Esophagus squamous epithelium (tissue), 5 donors: ENCODE results near the gene IRX4. TPM values are rescaled to one million over a fixed set of nuclear protein-coding genes. Genes with fewer than 3 reads are reported as not detected.

Experiments used
- DNase-seq: peaks from one replicate; lab custom pipeline; 2025; lab: John Stamatoyannopoulos, UW
- H3K27ac ChIP-seq, 4 donors: fragments of 200-600 bp; sonication (generic); one replicate each; pipeline ENCODE4 v1.5.1; 2016 to 2019; ENCODE audit warnings: mild to moderate bottlenecking in 1 of 4
- H3K27me3 ChIP-seq, 4 donors: fragments of 200-600 bp; sonication (generic); 1 replicate in 3 of 4; 2 replicates in 1 of 4; pipeline versions ENCODE4 v1.5.1 to v1.6.0; 2017 to 2021; ENCODE audit warnings: antibody characterized with exemption in 1 of 4
- H3K36me3 ChIP-seq, 3 donors: fragments of 200-600 bp; sonication (generic); one replicate each; pipeline ENCODE4 v1.5.1; 2016 to 2019
- H3K4me1 ChIP-seq, 3 donors: fragments of 200-600 bp; sonication (generic); one replicate each; pipeline ENCODE4 v1.5.1; 2017 to 2019
- H3K4me3 ChIP-seq, 4 donors: fragments of 200-600 bp; sonication (generic); 1 replicate in 3 of 4; 2 replicates in 1 of 4; pipeline ENCODE4 v1.5.1; 2016 to 2019; ENCODE audit warnings: mild to moderate bottlenecking in 2 of 4, moderate library complexity in 1 of 4
- H3K9me3 ChIP-seq, 3 donors: fragments of 200-600 bp; sonication (generic); one replicate each; pipeline ENCODE4 v1.5.1; 2016 to 2019
- POLR2A ChIP-seq, 4 donors: fragments of 450-650 bp; IDR thresholded peaks; one replicate each; pipeline ENCODE4 v1.6.1; 2017; ENCODE audit warnings: antibody characterized with exemption in 4 of 4, mild to moderate bottlenecking in 4 of 4, moderate library complexity in 3 of 4
- WGBS, 2 donors: methylation state at CpG; one replicate each; pipeline ENCODE4 v1.1.5; 2018; 5-methylcytosine and 5-hydroxymethylcytosine counted together
- intact Hi-C: fragments of 100-400 bp; cut with DNase I; formaldehyde crosslinking; loops from one replicate; pipeline ENCODE4 v1.15.0; 2022
- total RNA-seq, 4 donors: library from RNA; depleted of rRNA; stranded (reverse); fragments of >200 nt; gene quantifications; one replicate each; pipeline ENCODE4 v1.1.0, GENCODE V29; 2016
- TF ChIP-seq, protein P1 (sequence below), 6 experiments: fragments of 450-650 bp in 4 of 6; fragments of 200-600 bp in 2 of 6; sonication (generic) in 2 of 6; IDR thresholded peaks; one replicate each; pipeline ENCODE4 v1.5.1; 2016 to 2019; ENCODE audit warnings: antibody characterized with exemption in 6 of 6, mild to moderate bottlenecking in 4 of 6, moderate library complexity in 4 of 6
- donor health status: DM: yes; HTN: yes; CAD: no.

The IRX4 gene
- total RNA-seq, 4 donors from 2014 or later: 22.1 to 36.2 (median 29.1) TPM

DNA sequence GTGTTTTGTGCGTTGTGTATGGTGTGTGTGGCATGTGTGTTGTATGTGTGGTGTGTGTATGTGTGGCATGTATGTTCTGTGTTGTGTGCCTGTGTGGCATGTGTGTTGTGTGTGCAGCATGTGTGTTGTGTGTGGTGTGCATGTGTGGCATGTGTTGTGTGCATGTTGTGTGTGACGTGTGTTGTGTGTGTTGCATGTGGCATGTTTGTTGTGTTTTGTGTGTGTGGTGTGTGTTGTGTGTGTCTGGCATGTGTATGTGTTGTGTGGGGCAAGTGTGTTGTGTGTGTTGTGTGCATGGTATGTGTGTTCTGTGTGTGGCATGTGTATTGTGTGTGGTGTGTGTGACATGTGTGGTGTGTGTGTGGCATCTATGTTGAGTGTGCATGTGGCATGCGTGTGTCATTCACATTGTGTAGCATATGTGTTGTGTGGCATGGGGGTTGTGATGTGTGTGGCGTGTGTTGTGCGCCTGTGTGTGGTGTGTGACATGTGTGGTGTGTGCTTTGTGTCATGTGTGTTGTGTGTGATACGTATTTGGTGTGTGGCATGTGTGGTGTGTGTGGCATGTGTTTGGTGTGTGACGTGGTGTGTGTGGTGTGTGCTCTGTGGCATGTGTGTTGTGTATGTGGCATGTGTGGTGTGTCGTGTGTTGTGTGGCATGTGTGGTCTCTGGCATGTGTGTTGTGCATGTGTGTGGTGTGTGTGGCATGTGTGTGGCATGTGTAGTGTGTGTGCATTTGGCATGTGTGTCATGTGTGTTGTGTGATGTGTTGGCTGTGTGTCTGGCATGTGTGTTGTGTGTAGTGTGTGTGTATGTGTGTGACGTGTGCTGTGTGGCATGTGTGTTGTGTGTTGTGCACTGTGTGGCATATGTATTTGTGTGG lies 46.6 kb upstream of the IRX4 start:
- H3K4me1 ChIP-seq: peaks cover 6 to 26% (median 10%) of the 10 kb centered on the region in 3 donors
- TF ChIP-seq POLR2A (IDR thresholded peaks at IDR 0.05): no peak
- TF ChIP-seq, protein P1, sequence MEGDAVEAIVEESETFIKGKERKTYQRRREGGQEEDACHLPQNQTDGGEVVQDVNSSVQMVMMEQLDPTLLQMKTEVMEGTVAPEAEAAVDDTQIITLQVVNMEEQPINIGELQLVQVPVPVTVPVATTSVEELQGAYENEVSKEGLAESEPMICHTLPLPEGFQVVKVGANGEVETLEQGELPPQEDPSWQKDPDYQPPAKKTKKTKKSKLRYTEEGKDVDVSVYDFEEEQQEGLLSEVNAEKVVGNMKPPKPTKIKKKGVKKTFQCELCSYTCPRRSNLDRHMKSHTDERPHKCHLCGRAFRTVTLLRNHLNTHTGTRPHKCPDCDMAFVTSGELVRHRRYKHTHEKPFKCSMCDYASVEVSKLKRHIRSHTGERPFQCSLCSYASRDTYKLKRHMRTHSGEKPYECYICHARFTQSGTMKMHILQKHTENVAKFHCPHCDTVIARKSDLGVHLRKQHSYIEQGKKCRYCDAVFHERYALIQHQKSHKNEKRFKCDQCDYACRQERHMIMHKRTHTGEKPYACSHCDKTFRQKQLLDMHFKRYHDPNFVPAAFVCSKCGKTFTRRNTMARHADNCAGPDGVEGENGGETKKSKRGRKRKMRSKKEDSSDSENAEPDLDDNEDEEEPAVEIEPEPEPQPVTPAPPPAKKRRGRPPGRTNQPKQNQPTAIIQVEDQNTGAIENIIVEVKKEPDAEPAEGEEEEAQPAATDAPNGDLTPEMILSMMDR (IDR thresholded peaks at IDR 0.05): no peak
- H3K27ac ChIP-seq: no peak overlapping the region
- no peak for DNase-seq
- intact Hi-C loops: no loop called here
- no peaks in the 10 kb centered on the region for H3K9me3 ChIP-seq
- peaks cover 0 to 47% (median 2%) of the 10 kb centered on the region in 4 donors for H3K27me3 ChIP-seq
- peaks cover 0 to 8% (median 0%) of the 10 kb centered on the region in 3 donors for H3K36me3 ChIP-seq
- H3K4me3 ChIP-seq: no peak overlapping the region
- 83 to 86% methylated on average over 8 to 9 of the region's 9 CpGs for WGBS, 2 donors

DNA sequence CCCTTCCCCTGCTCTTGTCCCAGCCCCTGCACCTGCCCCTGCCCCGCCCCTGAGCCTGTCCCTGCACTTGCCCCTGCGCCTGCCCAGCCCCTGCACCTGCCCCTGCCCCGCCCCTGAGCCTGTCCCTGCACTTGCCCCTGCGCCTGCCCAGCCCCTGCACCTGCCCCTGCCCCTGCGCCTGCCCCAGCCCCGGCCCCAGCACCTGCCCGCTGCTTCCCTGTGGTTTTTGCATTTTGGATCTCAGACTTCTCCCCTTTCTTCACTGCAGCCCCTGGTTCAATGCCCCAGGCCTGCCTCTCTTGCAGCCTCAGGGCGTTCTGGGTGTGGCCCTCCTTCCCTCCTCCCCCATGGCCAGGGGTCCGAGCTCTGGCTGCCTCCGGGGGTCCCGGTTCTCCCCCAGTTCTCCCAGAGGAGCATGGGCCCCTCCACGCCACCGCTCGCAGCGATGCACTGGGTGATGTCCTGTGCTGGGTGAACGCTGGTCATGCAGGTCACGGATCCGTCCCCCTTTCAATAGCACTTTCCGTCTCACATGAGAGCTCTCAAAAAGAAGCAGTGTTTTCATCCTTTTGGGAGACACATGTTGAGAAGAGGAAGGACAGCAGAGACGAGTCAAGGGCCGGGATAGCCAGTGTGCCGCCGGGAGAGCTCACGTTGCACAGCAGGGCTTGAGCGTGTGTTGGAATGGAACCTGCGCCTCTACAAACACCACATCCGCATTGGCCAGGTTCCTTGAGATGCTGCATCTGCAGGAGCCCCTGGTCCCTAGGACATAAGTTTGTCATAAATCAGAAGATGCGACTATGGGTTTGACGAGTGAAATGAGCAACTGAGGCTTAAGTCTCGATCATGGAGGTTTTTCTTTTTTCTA lies 44.0 kb upstream of the IRX4 start:
- Histone ChIP-seq H3K9me3 (no peaks in the 10 kb centered on the region), H3K4me1 (peaks cover 6 to 16% (median 7%) of the 10 kb centered on the region in 3 donors), H3K27ac (no peak overlapping the region), H3K36me3 (no peaks in the 10 kb centered on the region), H3K4me3 (no peak overlapping the region), H3K27me3 (peaks cover 0 to 60% (median 2%) of the 10 kb centered on the region in 4 donors)
- intact Hi-C loops: no loop called here
- DNase-seq: no peak
- 68 to 81% methylated on average over 12 to 16 of the region's 30 CpGs for WGBS, 2 donors
- TF ChIP-seq, protein P1 (IDR thresholded peaks at IDR 0.05): no peak
- no peak for TF ChIP-seq POLR2A (IDR thresholded peaks at IDR 0.05)

DNA sequence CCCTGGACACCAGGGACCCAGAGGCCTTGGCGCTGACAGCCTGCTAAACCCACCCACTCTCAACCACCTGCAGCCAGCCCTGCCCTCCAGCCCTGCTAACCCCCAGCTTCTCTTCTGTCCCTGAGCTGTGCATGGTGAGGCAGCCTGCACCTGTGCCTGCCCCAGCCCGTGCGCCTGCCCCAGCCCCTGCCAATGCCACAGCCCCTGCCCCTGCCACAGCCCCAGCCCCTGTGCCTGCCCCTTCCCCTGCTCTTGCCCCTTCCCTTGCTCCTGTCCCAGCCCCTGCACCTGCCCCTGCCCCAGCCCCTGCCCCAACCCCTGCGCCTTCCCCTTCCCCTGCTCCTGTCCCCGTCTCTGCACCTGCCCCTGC lies 43.3 kb upstream of the IRX4 start:
- no peaks in the 10 kb centered on the region for H3K36me3 ChIP-seq
- no peak for DNase-seq
- H3K4me1 ChIP-seq: peaks cover 3 to 10% (median 6%) of the 10 kb centered on the region in 3 donors
- H3K27me3 ChIP-seq: peaks cover 0 to 54% (median 2%) of the 10 kb centered on the region in 4 donors
- no peaks in the 10 kb centered on the region for H3K9me3 ChIP-seq
- no peak overlapping the region for H3K4me3 ChIP-seq
- H3K27ac ChIP-seq: no peak overlapping the region
- no peak for TF ChIP-seq POLR2A (IDR thresholded peaks at IDR 0.05)
- TF ChIP-seq, protein P1 (IDR thresholded peaks at IDR 0.05): no peak
- intact Hi-C loops: no loop called here
- 80% methylated on average over 1 of the region's 5 CpGs; no CpG with 5 or more reads in 1 of the 2 donors for WGBS, 2 donors

DNA sequence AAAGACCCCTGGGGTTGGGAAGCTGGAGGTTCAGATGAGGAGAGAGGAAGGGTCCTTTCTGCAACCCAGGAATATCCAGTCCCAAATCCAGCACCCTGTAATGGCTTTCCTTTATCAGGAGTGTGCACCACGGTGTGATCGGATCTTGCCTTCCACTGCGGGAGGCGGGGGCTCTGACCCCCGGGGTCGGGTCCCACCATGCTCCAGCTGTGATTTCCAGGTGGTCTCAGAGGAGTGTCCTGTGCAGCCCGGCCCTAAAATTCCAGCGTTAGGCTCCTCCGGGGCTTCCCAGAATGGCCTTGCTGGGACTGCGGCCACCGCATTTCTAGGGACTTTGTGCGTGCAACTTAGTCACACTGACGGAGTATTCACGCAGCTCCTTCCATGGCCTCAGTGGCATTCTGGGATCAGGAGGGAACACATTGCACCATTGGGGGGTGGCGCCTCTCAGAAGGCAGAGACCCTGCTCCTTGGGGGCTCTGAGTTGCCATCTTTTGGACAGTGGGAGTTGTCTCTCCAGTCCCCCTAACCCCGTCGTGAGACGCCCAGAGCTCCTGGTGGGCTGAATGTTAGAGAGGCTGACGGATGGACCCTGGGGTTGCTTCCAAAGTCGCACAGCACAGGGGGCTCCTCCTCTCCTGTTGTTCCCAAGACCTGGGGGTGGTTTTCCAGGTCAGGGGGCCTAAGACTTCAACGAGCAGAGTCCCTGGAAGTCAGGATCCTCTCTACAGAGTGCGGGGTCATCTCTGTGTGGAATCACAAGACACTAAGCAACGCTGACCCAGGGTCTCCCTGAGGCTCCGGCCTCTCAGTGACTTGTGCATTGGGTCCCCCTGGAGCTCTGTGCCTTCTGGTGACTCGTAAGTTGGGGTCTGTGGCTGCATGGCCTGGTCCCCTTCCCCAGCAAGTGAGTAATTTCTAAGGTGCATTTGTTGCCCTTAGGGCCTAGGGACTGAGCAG lies 42.7 kb upstream of the IRX4 start:
- Histone ChIP-seq H3K4me3 (no peak overlapping the region), H3K36me3 (no peaks in the 10 kb centered on the region), H3K4me1 (peaks cover 0 to 3% (median 0%) of the 10 kb centered on the region in 3 donors), H3K27me3 (peaks cover 0 to 47% (median 2%) of the 10 kb centered on the region in 4 donors), H3K9me3 (no peaks in the 10 kb centered on the region), H3K27ac (no peak overlapping the region)
- intact Hi-C loops: no loop called here
- TF ChIP-seq, protein P1 (IDR thresholded peaks at IDR 0.05): no peak
- TF ChIP-seq POLR2A (IDR thresholded peaks at IDR 0.05): no peak
- WGBS, 2 donors: 56 to 60% methylated on average over 3 to 14 of the region's 25 CpGs
- DNase-seq: no peak
